Hepatocyte (in vitro differentiated cells): ENCODE data around the gene MLLT1. TPM values are rescaled to one million over a fixed set of nuclear protein-coding genes. Genes with fewer than 3 reads are reported as not detected.

Experiments used
- DNase-seq: peaks from one replicate; pipeline ENCODE4 v3.0.0-alpha.2; 2016; ENCODE audit warnings: low spot score
- H2AFZ ChIP-seq: fragments of 200-600 bp; sonication (generic); 2 replicates; pipeline ENCODE4 v1.6.0; 2016; ENCODE audit warnings: antibody characterized with exemption, mild to moderate bottlenecking
- H3K27ac ChIP-seq: fragments of 200-600 bp; sonication (generic); 2 replicates; pipeline ENCODE4 v1.5.1; 2016; ENCODE audit warnings: mild to moderate bottlenecking
- H3K27me3 ChIP-seq: fragments of 200-600 bp; sonication (generic); 2 replicates; pipeline ENCODE4 v1.6.1; 2016
- H3K36me3 ChIP-seq: fragments of 200-600 bp; sonication (generic); replicated peaks from 2 replicates; pipeline ENCODE4 v1.5.1; 2016; ENCODE audit warnings: low read depth; ENCODE audit not compliant: insufficient read depth
- H3K4me1 ChIP-seq: fragments of 200-600 bp; sonication (generic); 2 replicates; pipeline ENCODE4 v1.5.1; 2016; ENCODE audit warnings: mild to moderate bottlenecking, moderate library complexity; ENCODE audit not compliant: insufficient read depth
- H3K4me2 ChIP-seq: fragments of 200-600 bp; sonication (generic); 2 replicates; pipeline ENCODE4 v1.6.0; 2016
- H3K4me3 ChIP-seq: fragments of 200-600 bp; sonication (generic); 2 replicates; pipeline ENCODE4 v1.5.1; 2016; ENCODE audit warnings: mild to moderate bottlenecking
- H3K79me2 ChIP-seq: fragments of 200-600 bp; sonication (generic); 2 replicates; pipeline ENCODE4 v1.6.0; 2017; ENCODE audit warnings: mild to moderate bottlenecking
- H3K9me2 ChIP-seq: fragments of 200-600 bp; sonication (generic); replicated peaks from 2 replicates; pipeline ENCODE4 v1.6.0; 2017; ENCODE audit warnings: mild to moderate bottlenecking; ENCODE audit not compliant: insufficient read depth
- H3K9me3 ChIP-seq: fragments of 200-600 bp; sonication (generic); 2 replicates; pipeline ENCODE4 v1.5.1; 2016; ENCODE audit warnings: low read depth, mild to moderate bottlenecking
- H4K20me1 ChIP-seq: fragments of 200-600 bp; sonication (generic); 2 replicates; pipeline ENCODE4 v1.6.0; 2016; ENCODE audit warnings: mild to moderate bottlenecking; ENCODE audit not compliant: insufficient read depth, poor library complexity, severe bottlenecking
- CTCF ChIP-seq: fragments of 200-600 bp; sonication (generic); IDR thresholded peaks from 2 replicates; pipeline ENCODE4 v1.5.1; 2016; ENCODE audit warnings: antibody characterized with exemption, mild to moderate bottlenecking; ENCODE audit not compliant: poor library complexity
- EZH2 ChIP-seq: fragments of 200-600 bp; sonication (generic); IDR thresholded peaks from 2 replicates; pipeline ENCODE4 v1.6.1; 2016; ENCODE audit warnings: antibody characterized with exemption, mild to moderate bottlenecking, borderline replicate concordance
- EZH2phosphoT487 ChIP-seq: fragments of 200-600 bp; sonication (generic); IDR thresholded peaks from one replicate; pipeline ENCODE4 v1.6.1; 2018; ENCODE audit warnings: antibody characterized with exemption, mild to moderate bottlenecking, low read depth, moderate library complexity; ENCODE audit not compliant: unreplicated experiment, severe bottlenecking
- WGBS: methylation state at CpG from one replicate; pipeline ENCODE4 v1.1.6; 2016; ENCODE audit warnings: low lambda C conversion rate; ENCODE audit errors: missing lambda C conversion rate; 5-methylcytosine and 5-hydroxymethylcytosine counted together
- polyA plus RNA-seq: library from polyadenylated mRNA; unstranded; fragments of >200 nt; fragmentation: Nextera tagmentation; extraction: Ambion mirVana; gene quantifications from 2 replicates; pipeline ENCODE4 v1.2.1, GENCODE V29; 2016
- total RNA-seq: library from RNA; depleted of rRNA; stranded (reverse); fragments of >200 nt; gene quantifications from 2 replicates; pipeline ENCODE4 v1.2.3, GENCODE V29; 2014

The MLLT1 gene
- total and polyA plus RNA-seq, 2 experiments from 2014 or later = 17.2 to 23.3 TPM

- DNase-seq = no peak
- Histone ChIP-seq H4K20me1 (peaks cover 42% of the 10 kb centered on the region), H3K27ac (no peak overlapping the region), H3K79me2 (peaks cover 99% of the 10 kb centered on the region), H3K36me3 (no peaks in the 10 kb centered on the region), H3K27me3 (no peaks in the 10 kb centered on the region), H3K9me3 (no peaks in the 10 kb centered on the region), H3K4me1 (no peaks in the 10 kb centered on the region), H3K9me2 (no peaks in the 10 kb centered on the region), H2AFZ (no peak overlapping the region), H3K4me2 (no peak overlapping the region), H3K4me3 (no peak overlapping the region)
- TF ChIP-seq EZH2 (no peak), EZH2phosphoT487 (no peak), CTCF (no peak)
- WGBS = 90% methylated on average over 6 of the region's 6 CpGs
These were observed 30.9 kb downstream of the MLLT1 start for GRCh38 chr19:6248844-6249243.

- Histone ChIP-seq H2AFZ (no peak overlapping the region), H3K36me3 (no peaks in the 10 kb centered on the region), H3K27me3 (no peaks in the 10 kb centered on the region), H3K9me3 (no peaks in the 10 kb centered on the region), H3K27ac (no peak overlapping the region), H3K4me2 (no peak overlapping the region), H3K4me3 (no peak overlapping the region), H3K9me2 (no peaks in the 10 kb centered on the region), H3K79me2 (peaks cover 99% of the 10 kb centered on the region), H4K20me1 (peaks cover 46% of the 10 kb centered on the region), H3K4me1 (no peaks in the 10 kb centered on the region)
- no peak for DNase-seq
- no peak for TF ChIP-seq EZH2
- TF ChIP-seq EZH2phosphoT487 = no peak
- TF ChIP-seq CTCF = no peak
- WGBS = 95% methylated on average over 3 of the region's 3 CpGs
These were observed 31.4 kb downstream of the MLLT1 start for GRCh38 chr19:6248341-6248740.

- Histone ChIP-seq H3K9me2 (no peaks in the 10 kb centered on the region), H3K4me3 (no peak overlapping the region), H3K9me3 (no peaks in the 10 kb centered on the region), H4K20me1 (peaks cover 59% of the 10 kb centered on the region), H3K79me2 (peaks cover 100% of the 10 kb centered on the region), H3K4me1 (no peaks in the 10 kb centered on the region), H3K4me2 (no peak overlapping the region), H3K27me3 (no peaks in the 10 kb centered on the region), H2AFZ (no peak overlapping the region), H3K27ac (no peak overlapping the region), H3K36me3 (no peaks in the 10 kb centered on the region)
- TF ChIP-seq EZH2 = no peak
- no peak for TF ChIP-seq EZH2phosphoT487
- TF ChIP-seq CTCF = no peak
- WGBS = 97% methylated on average over 7 of the region's 7 CpGs
- DNase-seq = no peak
These were observed 32.8 kb downstream of the MLLT1 start for GRCh38 chr19:6247007-6247288.
